H1 (cell line): ENCODE data around the gene CDK16. TPM values are rescaled to one million over a fixed set of nuclear protein-coding genes. Genes with fewer than 3 reads are reported as not detected.

Source experiments
- CTCF ChIA-PET: fragments of 300-600 bp; sonication (Branson Sonifier 250); formaldehyde crosslinking; loops from one replicate; lab custom pipeline; 2021; ENCODE audit not compliant: partially characterized antibody; lab: Charles Lee
- POLR2A ChIA-PET: fragments of 300-600 bp; sonication (Branson Sonifier 250); formaldehyde crosslinking; loops from one replicate; lab custom pipeline; 2021; ENCODE audit warnings: inconsistent platforms; ENCODE audit not compliant: partially characterized antibody; lab: Charles Lee
- DNase-seq, 2 experiments: peaks; one replicate each; pipeline versions ENCODE4 v3.0.0 to v3.0.0-alpha.2; 2010 to 2022; ENCODE audit warnings: low spot score in 2 of 2, low read depth in 1 of 2, mixed read lengths in 1 of 2
- FAIRE-seq: peaks from 2 replicates; lab custom pipeline; 2011; peaks lifted over from hg19 to GRCh38; lab: Jason Lieb, UNC
- H2AFZ ChIP-seq: 2 replicates; pipeline ENCODE4 v1.8.1; 2012; ENCODE audit warnings: low read length, inconsistent platforms
- H2AK5ac ChIP-seq: 2 replicates; pipeline ENCODE4 v1.6.1; 2013; ENCODE audit warnings: low read depth, low read length
- H2BK120ac ChIP-seq: replicated peaks from 2 replicates; pipeline ENCODE3; 2013; ENCODE audit warnings: low read depth, low read length, inconsistent platforms
- H2BK12ac ChIP-seq: 2 replicates; pipeline ENCODE4 v1.6.1; 2013; ENCODE audit warnings: low read depth, low read length
- H2BK15ac ChIP-seq: 2 replicates; pipeline ENCODE4 v1.6.1; 2013; ENCODE audit warnings: low read length
- H2BK20ac ChIP-seq: 2 replicates; pipeline ENCODE4 v1.6.1; 2013; ENCODE audit warnings: low read length
- H2BK5ac ChIP-seq: 2 replicates; pipeline ENCODE4 v1.6.1; 2013; ENCODE audit warnings: low read depth, low read length
- H3K14ac ChIP-seq: 2 replicates; pipeline ENCODE4 v1.6.1; 2013; ENCODE audit warnings: inconsistent platforms; ENCODE audit not compliant: insufficient read length
- H3K18ac ChIP-seq: 2 replicates; pipeline ENCODE4 v1.6.1; 2013; ENCODE audit warnings: low read length; ENCODE audit errors: extremely low read depth
- H3K23ac ChIP-seq: 2 replicates; pipeline ENCODE4 v1.6.1; 2013; ENCODE audit warnings: inconsistent platforms; ENCODE audit not compliant: insufficient read length
- H3K23me2 ChIP-seq: 2 replicates; pipeline ENCODE4 v1.6.1; 2013; ENCODE audit warnings: low read depth, low read length
- H3K27ac ChIP-seq: 2 replicates; pipeline ENCODE4 v1.6.1; 2011; ENCODE audit warnings: low read depth, low read length, inconsistent platforms
- H3K27me3 ChIP-seq, 4 experiments: replicated peaks in 1 of 4; 1 replicate in 1 of 4; 2 replicates in 3 of 4; pipeline versions ENCODE4 v1.6.1 to v1.8.1; 2011 to 2013; ENCODE audit warnings: low read length in 3 of 4, mild to moderate bottlenecking in 3 of 4, inconsistent platforms in 2 of 4, mixed read lengths in 2 of 4, moderate library complexity in 1 of 4; ENCODE audit not compliant: control insufficient read depth in 3 of 4, insufficient read depth in 3 of 4; ENCODE audit errors: extremely low read depth in 1 of 4
- H3K36me3 ChIP-seq, 4 experiments: 2 replicates each; pipeline versions ENCODE4 v1.6.1 to v1.8.1; 2011 to 2013; ENCODE audit warnings: mild to moderate bottlenecking in 4 of 4, low read length in 3 of 4, moderate library complexity in 2 of 4, control low read depth in 1 of 4, inconsistent platforms in 1 of 4; ENCODE audit not compliant: insufficient read depth in 4 of 4, control insufficient read depth in 2 of 4
- H3K4ac ChIP-seq: replicated peaks from 2 replicates; pipeline ENCODE3; 2013; ENCODE audit warnings: low read length, low read depth, mixed read lengths, inconsistent platforms; ENCODE audit not compliant: insufficient read length
- H3K4me1 ChIP-seq, 4 experiments: replicated peaks in 1 of 4; 1 replicate in 1 of 4; 2 replicates in 3 of 4; pipeline versions ENCODE4 v1.6.1 to v1.8.1; 2011 to 2013; ENCODE audit warnings: low read length in 3 of 4, inconsistent platforms in 2 of 4, mixed read lengths in 1 of 4; ENCODE audit not compliant: insufficient read depth in 4 of 4, control insufficient read depth in 3 of 4
- H3K4me2 ChIP-seq, 2 experiments: 2 replicates each; pipeline versions ENCODE4 v1.6.1 to v1.8.1; 2011 to 2013; ENCODE audit warnings: low read depth in 2 of 2, low read length in 2 of 2, control low read depth in 1 of 2, inconsistent platforms in 1 of 2, mild to moderate bottlenecking in 1 of 2; ENCODE audit not compliant: insufficient read depth in 1 of 2
- H3K4me3 ChIP-seq, 4 experiments: fragments of 200-600, 300-600 bp in 1 of 4; sonication (generic), shearing (Covaris generic), sonication (Bioruptor Twin) in 1 of 4; 2 replicates each; pipeline versions ENCODE4 v1.5.1 to v1.8.1; 2011 to 2016; ENCODE audit warnings: low read length in 4 of 4, low read depth in 3 of 4, control low read depth in 2 of 4, inconsistent platforms in 2 of 4, mild to moderate bottlenecking in 2 of 4, mixed read lengths in 1 of 4, moderate library complexity in 1 of 4; ENCODE audit not compliant: insufficient read depth in 2 of 4; ENCODE audit errors: extremely low read depth in 1 of 4
- H3K56ac ChIP-seq: replicated peaks from 2 replicates; pipeline ENCODE3; 2013; ENCODE audit warnings: low read depth, mild to moderate bottlenecking, mixed read lengths, low read length, inconsistent platforms; ENCODE audit not compliant: insufficient read length
- H3K79me1 ChIP-seq: 2 replicates; pipeline ENCODE4 v1.6.1; 2013; ENCODE audit warnings: low read depth, low read length, control low read depth
- H3K79me2 ChIP-seq, 2 experiments: 2 replicates each; pipeline versions ENCODE4 v1.6.1 to v1.8.1; 2012 to 2013; ENCODE audit warnings: low read length in 2 of 2, mild to moderate bottlenecking in 2 of 2, inconsistent platforms in 1 of 2; ENCODE audit not compliant: insufficient read depth in 2 of 2, control insufficient read depth in 1 of 2
- H3K9ac ChIP-seq, 4 experiments: replicated peaks in 1 of 4; 1 replicate in 1 of 4; 2 replicates in 3 of 4; pipeline versions ENCODE4 v1.6.1 to v1.8.1; 2011 to 2013; ENCODE audit warnings: low read depth in 3 of 4, low read length in 3 of 4, control low read depth in 2 of 4, mild to moderate bottlenecking in 2 of 4, moderate library complexity in 2 of 4, inconsistent platforms in 1 of 4; ENCODE audit errors: extremely low read depth in 1 of 4
- H3K9me3 ChIP-seq, 2 experiments: 2 replicates each; pipeline versions ENCODE4 v1.6.1 to v1.8.1; 2012 to 2013; ENCODE audit warnings: mild to moderate bottlenecking in 2 of 2, moderate library complexity in 2 of 2, control low read depth in 1 of 2, inconsistent platforms in 1 of 2, low read depth in 1 of 2, low read length in 1 of 2, mixed read lengths in 1 of 2; ENCODE audit not compliant: insufficient read depth in 2 of 2
- H4K20me1 ChIP-seq, 2 experiments: replicated peaks in 1 of 2; 2 replicates each; pipeline versions ENCODE3 to v1.8.1; 2011 to 2013; ENCODE audit warnings: inconsistent platforms in 2 of 2, low read length in 2 of 2, mild to moderate bottlenecking in 1 of 2; ENCODE audit not compliant: insufficient read depth in 2 of 2, control insufficient read depth in 1 of 2
- H4K5ac ChIP-seq: 2 replicates; pipeline ENCODE4 v1.6.1; 2013; ENCODE audit warnings: low read length, low read depth, mixed read lengths, inconsistent platforms; ENCODE audit not compliant: insufficient read length
- H4K8ac ChIP-seq: 2 replicates; pipeline ENCODE4 v1.8.0; 2013; ENCODE audit warnings: mild to moderate bottlenecking, moderate library complexity, low read length, inconsistent platforms; ENCODE audit not compliant: insufficient read depth; ENCODE audit errors: extremely low read depth
- H4K91ac ChIP-seq: replicated peaks from 2 replicates; pipeline ENCODE3; 2013; ENCODE audit warnings: low read length, mixed read lengths, inconsistent platforms; ENCODE audit not compliant: insufficient read length
- CHD2 ChIP-seq: IDR thresholded peaks from 2 replicates; pipeline ENCODE4 v1.6.1; 2012; ENCODE audit warnings: low read length, improper control_type of control experiment
- FOSL1 ChIP-seq: IDR thresholded peaks from 2 replicates; pipeline ENCODE4 v1.6.1; 2011; ENCODE audit warnings: mild to moderate bottlenecking, low read depth, low read length, moderate library complexity; ENCODE audit not compliant: insufficient read depth
- NRF1 ChIP-seq: IDR thresholded peaks from 2 replicates; pipeline ENCODE4 v1.6.1; 2011; ENCODE audit warnings: mild to moderate bottlenecking, low read depth, low read length, improper control_type of control experiment
- WGBS, 2 experiments: shearing (Covaris generic) in 1 of 2; methylation state at CpG; one replicate each; pipeline versions ENCODE4 v1.1.6 to v1.1.7; 2013 to 2015; ENCODE audit warnings: low lambda C conversion rate in 2 of 2, mixed read lengths in 2 of 2, inconsistent platforms in 1 of 2, low coverage in 1 of 2, missing lambda C conversion rate in 1 of 2; ENCODE audit not compliant: insufficient replicate concordance in 2 of 2, insufficient coverage in 1 of 2, insufficient read length in 1 of 2; ENCODE audit errors: extremely low coverage in 1 of 2, missing lambda C conversion rate in 1 of 2; 5-methylcytosine and 5-hydroxymethylcytosine counted together
- polyA plus RNA-seq, 7 experiments: library from polyadenylated mRNA; depleted of rRNA in 3 of 7; stranded (reverse) in 5 of 7; unstranded in 2 of 7; fragments of >200 nt in 5 of 7; fragments of 200-250 nt in 2 of 7; gene quantifications; 1 replicate in 5 of 7; 2 replicates in 1 of 7; 4 replicates in 1 of 7; pipeline versions ENCODE4 v1.2.1 to v1.2.3, GENCODE V29; 2011 to 2013; ENCODE audit warnings: missing spikeins in 2 of 7, mixed read lengths in 2 of 7
- total RNA-seq: library from RNA; stranded (reverse); fragmentation: NEBNext Ultra II Directional; extraction: Animal tissue kit (Norgen Biotek cat#: 25700); gene quantifications from 2 replicates; pipeline ENCODE4 v1.2.1, GENCODE V29; 2021

CDK16 gene
- total and polyA plus RNA-seq, 2 of the 8 experiments (the other 6 are each of a cell fraction or from before 2014, with no cell fraction given): 124 to 204 TPM

DNA sequence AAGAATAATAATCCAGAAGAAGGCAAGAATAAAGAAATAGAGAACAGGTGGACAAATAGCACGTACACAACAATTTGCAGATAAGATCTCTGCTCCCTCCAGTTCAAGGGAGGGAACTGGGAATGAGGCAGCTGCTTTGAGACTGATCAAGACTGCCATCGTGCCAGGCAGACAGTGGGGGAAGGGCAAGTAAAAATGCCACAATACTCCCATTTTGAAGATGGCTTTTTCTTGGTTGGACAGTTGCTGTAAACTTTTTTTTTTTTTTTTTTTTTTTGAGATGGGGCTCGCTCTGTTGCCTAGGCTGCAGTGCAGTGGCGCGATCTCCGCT, 31.5 kb downstream of the CDK16 start:
- Histone ChIP-seq H3K23ac (no peak overlapping the region), H3K4ac (no peak overlapping the region), H3K36me3 (peaks cover 2 to 17% (median 11%) of the 10 kb centered on the region in 4 experiments; a peak in 4 of 8 replicates), H3K23me2 (no peaks in the 10 kb centered on the region), H2BK12ac (no peak overlapping the region), H4K91ac (no peak overlapping the region), H4K8ac (no peak overlapping the region), H3K9me3 (no peaks in the 10 kb centered on the region), H3K56ac (no peak overlapping the region), H3K4me3 (no peak overlapping the region), H3K9ac (no peak overlapping the region), H3K79me2 (no peaks in the 10 kb centered on the region), H3K14ac (no peak overlapping the region), H4K5ac (no peak overlapping the region), H2AK5ac (no peak overlapping the region), H2BK20ac (no peak overlapping the region), H3K18ac (no peak overlapping the region), H3K27me3 (no peaks in the 10 kb centered on the region), H3K4me1 (no peaks in the 10 kb centered on the region), H2BK15ac (no peak overlapping the region), H2AFZ (no peak overlapping the region), H3K27ac (no peak overlapping the region), H3K79me1 (no peaks in the 10 kb centered on the region), H4K20me1 (no peaks in the 10 kb centered on the region), H3K4me2 (no peak overlapping the region), H2BK5ac (no peak overlapping the region), H2BK120ac (no peak overlapping the region)
- WGBS, 2 experiments: 98% methylated on average over 6 of the region's 6 CpGs; no CpG with 5 or more reads in 1 of the 2 experiments
- DNase-seq (no peak), FAIRE-seq (no peak)
- CTCF ChIA-PET: interaction anchor here (1.0 kb wide), 1 partner anchor 133 kb away, joined by 4 read pairs; no protein-coding TSS in a partner anchor
- no peak for TF ChIP-seq CHD2
- no peak for TF ChIP-seq NRF1
- no peak for TF ChIP-seq FOSL1
- POLR2A ChIA-PET: interaction anchor here (0.7 to 1.9 kb wide), 4 partner anchors 10 to 71 kb away, joined by 3 to 7 read pairs (median 6); partner anchors contain the start of gene USP11
